GM19438 (cell line): ENCODE measurements around the gene SSTR3.

Experiments
- ATAC-seq: cut with Tn5 transposase; IDR thresholded peaks from one replicate; pipeline ENCODE4 v1.9.1; 2021; ENCODE audit warnings: low read depth; ENCODE audit not compliant: unreplicated experiment

SSTR3 gene

GRCh38 chr22:37155971-37156370 lies 56.3 kb downstream of the SSTR3 start:
- no peak for ATAC-seq

GRCh38 chr22:37154925-37155712 lies 57.2 kb downstream of the SSTR3 start:
- no peak for ATAC-seq
